Endothelial cell of umbilical vein (primary cell): ENCODE results near the gene CAMK2N2.

Experiments
- MAX ChIP-seq: IDR thresholded peaks from 2 replicates; pipeline ENCODE4 v1.6.1; 2011; ENCODE audit not compliant: insufficient read depth, insufficient read length
- POLR2A ChIP-seq: IDR thresholded peaks from 2 replicates; pipeline ENCODE4 v1.6.1; 2012; ENCODE audit warnings: low read depth, mild to moderate bottlenecking, control low read depth, low read length
- POLR2AphosphoS5 ChIP-seq: IDR thresholded peaks from 2 replicates; pipeline ENCODE4 v1.6.1; 2012; ENCODE audit warnings: low read depth, mild to moderate bottlenecking, control low read depth, low read length, moderate library complexity; ENCODE audit not compliant: insufficient read depth

- TF ChIP-seq POLR2A (no peak), MAX (no peak), POLR2AphosphoS5 (no peak)
Measured at GRCh38 chr3:184239221-184239620, 22.1 kb downstream of the CAMK2N2 start.
